Activated CD4-positive, CD25-positive, alpha-beta regulatory T cell (primary cell): ENCODE results near the gene ST6GALNAC3.
"Not testable (repeated sequence)": the region's sequence is repeated elsewhere in the genome, so short reads cannot be mapped to it uniquely, and the experiment has no call there.

Experiments used
- DNase-seq, 4 experiments: peaks; one replicate each; lab custom pipeline; 2025; lab: John Stamatoyannopoulos, UW

ST6GALNAC3 gene

GRCh38 chr1:76640092-76640491 is 565.5 kb downstream of the ST6GALNAC3 start:
- no peak for DNase-seq

DNA sequence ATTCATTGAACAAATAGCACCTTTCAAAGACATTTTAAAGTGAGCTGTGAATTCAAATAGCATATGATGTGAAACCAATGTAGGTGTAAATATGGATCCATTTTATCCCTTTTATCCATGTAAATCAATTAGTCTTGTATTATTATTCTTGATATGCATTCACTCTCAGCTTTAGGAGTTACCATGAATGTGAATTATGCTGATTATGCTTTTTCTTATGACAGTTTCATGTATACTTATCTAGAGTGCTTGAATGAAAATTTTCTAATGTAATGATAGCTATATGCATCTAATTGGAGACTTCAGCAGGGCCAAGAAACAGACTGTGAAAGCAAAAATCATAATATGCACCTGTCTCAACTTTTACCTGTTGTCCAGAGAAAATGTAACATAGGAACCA is 566.2 kb downstream of the ST6GALNAC3 start:
- DNase-seq: no peak

DNA sequence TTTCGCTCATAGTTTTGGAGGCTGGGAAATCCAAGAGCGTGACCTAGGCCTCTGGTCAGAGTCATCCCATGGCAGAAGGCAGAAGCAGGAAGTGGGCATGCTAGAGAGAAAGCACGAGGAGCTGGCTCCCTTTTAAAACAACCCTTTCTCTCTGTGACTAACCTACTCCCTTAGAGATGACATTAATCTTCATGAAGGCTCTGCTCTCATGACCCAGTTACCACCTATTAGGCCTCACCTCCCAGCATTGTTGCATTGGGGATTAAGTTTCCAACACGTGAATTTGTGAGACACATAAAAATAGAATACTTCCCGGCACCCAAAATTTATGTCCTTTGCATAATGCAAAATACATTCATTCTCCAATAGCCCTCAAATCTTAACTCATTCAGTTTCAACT is 569.6 kb downstream of the ST6GALNAC3 start:
- DNase-seq: no peak

DNA sequence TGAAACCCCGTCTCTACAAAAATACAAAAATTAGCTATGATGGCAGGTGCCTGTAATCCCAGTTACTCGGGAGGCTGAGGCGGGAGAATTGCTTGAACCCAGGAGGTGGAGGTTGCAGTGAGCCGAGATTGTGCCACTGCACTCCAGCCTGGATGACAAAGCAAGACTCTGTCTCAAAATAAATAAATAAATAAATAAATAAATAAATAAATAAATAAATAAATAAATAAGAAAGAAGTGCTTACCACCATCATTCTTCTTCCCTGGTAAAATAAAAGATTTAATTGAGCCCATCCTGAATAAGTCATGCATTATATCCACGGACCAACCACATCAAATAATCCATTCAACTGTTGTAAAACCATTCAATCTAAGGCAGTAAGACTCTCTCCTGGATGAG is 578.3 kb downstream of the ST6GALNAC3 start:
- DNase-seq: not testable (repeated sequence)

DNA sequence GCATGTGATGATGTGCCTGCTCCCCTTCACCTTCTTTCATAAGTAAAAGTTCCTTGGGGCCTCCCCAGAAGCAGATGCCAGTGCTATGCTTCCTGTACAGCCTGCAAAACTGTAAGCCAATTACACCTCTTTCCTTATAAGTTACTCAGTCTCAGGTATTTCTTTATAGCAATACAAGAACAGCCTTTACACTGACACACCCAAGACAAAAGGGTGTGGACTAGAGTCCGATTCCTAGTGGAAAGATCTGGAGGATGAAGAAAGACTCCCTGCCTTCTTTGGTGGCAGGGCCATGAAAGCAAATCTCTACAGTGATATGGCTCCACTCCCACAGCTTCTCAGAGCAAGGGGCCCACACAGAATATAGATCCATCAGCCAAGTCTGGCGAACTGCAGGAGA is 583.1 kb downstream of the ST6GALNAC3 start:
- no peak for DNase-seq

DNA sequence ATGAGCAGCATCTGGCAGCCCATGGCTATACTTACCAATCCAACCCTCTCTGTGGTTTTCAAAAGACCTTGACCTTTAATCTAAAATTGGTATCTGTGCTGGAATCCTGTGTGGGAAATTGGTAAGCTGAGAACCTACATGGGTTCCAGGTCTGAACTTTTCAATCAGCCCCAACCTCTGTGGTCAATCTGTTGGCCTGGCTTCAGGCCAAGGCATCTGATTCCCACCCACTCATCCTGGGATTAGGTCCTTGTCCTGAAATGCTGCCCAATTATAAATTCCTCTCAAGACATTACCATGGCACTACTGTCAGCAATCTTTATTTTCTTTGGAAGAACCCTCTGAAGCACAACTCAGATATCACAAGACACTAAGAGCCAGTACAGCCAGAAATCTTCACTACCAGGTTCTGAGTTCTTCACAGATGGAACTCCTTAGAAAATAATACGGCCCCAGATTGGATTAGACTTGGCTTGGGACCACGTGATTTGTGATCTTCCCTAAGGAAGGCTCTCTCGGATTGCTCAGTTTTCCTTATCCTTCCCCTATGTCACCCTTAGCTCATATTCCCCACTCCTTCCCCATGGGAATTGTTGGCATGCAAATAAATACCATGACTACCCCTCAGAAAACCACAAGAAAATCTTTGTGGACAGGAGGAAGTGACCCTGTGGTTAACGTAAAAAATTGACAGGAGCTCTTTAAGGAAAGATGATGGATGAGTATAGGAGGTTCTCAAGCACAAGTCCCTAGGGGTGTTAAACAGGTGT is 584.8 kb downstream of the ST6GALNAC3 start:
- no peak for DNase-seq

GRCh38 chr1:76661531-76661930 is 587.0 kb downstream of the ST6GALNAC3 start:
- DNase-seq: no peak

- no peak for DNase-seq
Observed at GRCh38 chr1:76666499-76666898, 592.0 kb downstream of the ST6GALNAC3 start.

GRCh38 chr1:76668046-76668445 is 593.5 kb downstream of the ST6GALNAC3 start:
- no peak for DNase-seq

GRCh38 chr1:76669131-76669530 is 594.6 kb downstream of the ST6GALNAC3 start:
- DNase-seq: no peak

DNA sequence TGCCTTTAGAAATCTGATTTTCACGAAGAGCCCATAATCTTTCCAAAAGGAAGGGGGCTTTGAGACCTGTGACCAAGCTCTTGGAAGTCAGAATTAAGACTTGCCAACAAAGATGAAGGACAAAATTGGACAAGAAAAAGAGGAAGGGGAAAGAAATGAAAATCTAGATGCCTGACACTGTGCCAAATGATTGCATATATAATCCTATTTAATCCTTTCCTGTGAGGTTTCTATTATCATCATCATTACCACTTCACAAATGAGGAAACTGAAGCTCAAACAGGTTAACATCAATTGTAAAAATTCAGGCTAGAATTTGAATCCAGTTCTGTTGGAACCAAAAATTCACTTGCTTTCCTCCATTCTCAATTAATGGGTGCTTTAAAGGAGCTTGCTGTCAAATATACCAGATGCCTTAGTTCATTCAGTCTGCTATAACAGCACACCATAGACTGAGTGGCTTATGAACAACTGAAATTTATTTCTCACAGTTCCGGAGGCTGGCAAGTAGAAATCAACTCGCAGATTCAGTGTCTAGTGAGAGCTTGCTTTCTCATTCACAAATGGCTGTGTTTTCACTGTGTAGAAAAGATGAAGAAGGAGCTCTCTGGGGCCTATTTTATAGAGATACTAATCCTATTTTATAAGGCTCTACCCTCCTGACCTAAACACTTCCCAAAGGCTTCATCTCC is 595.2 kb downstream of the ST6GALNAC3 start:
- no peak for DNase-seq

- DNase-seq: no peak
Observed at GRCh38 chr1:76674689-76675210, 600.2 kb downstream of the ST6GALNAC3 start.

- DNase-seq: no peak
Observed at GRCh38 chr1:76677416-76678405, 603.2 kb downstream of the ST6GALNAC3 start.

- DNase-seq: no peak
Observed at GRCh38 chr1:76679534-76680152, 605.1 kb downstream of the ST6GALNAC3 start.

- DNase-seq: no peak
Observed at GRCh38 chr1:76680651-76681050, 606.1 kb downstream of the ST6GALNAC3 start.

DNA sequence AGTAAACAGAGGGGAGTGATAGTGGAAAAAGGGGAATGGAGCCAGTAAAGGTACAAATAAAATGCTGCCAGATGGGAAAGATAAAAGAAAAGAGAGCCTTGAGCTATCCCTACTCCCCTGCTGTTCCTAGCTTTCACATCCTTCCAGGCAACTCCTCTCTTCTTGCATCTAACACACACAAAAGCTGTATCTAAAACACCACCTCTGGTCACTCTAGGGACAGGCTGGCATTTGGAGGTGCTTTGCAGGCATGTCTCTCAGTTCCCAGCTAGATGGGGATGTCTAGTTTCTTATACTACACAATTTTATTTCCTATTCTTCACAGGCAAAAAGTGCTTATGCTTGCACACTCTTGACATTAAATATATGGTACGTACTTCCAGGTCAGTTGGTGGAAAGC is 607.6 kb downstream of the ST6GALNAC3 start:
- DNase-seq: no peak
